KBM-7 (cell line): ENCODE data around the gene GRK3.

Experiments
- DNase-seq: peaks from one replicate; pipeline ENCODE4 v3.0.0-alpha.2; 2015
- in situ Hi-C: fragments of 300-500 bp; cut with MboI; formaldehyde crosslinking; loops from 2 replicates; pipeline ENCODE4 v1.14.3; 2020; ENCODE audit warnings: low sequenced_read_pairs, low pct_unique_long_range_greater_than_20kb, mixed read lengths

Gene GRK3

DNA sequence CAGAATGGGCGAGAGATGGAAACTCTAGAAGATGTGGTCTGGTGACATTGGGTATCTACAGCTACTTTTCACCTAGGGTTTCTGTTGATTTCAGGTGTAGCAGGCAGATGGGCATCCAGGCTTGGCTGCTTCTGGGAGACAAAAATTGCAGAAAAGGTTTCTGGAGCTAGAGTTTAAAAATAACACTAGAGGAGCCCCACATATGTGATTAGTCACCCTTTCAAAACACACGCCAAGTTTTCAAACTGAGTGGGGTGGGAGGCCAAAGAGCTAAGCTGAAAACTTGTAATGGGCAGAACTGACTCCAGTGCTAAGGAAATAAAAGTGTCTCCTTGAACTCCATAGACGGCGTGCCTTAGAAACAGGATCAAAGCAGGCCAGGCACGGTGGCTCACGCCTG is 80.8 kb downstream of the GRK3 start:
- no peak for DNase-seq
- in situ Hi-C loops = no loop called here

DNA sequence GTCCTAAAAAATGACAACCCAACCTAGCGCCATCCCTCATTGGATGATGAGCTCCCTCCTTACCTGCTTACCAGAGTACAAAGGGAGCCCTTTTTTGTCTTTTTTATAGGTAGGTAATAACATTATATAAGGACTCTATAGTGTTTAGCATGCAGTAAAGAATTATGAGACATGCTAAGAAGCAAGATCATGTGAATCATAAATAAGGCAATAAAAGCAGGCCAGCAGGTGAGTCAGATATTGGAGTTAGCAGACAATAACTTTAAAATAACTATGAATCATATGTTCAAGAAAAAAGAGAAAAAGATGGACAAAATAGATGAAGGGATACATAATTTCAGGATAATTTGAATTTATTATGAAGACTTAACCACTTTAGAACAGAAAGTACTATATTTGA is 81.5 kb downstream of the GRK3 start:
- DNase-seq = no peak
- in situ Hi-C loops = no loop called here

DNA sequence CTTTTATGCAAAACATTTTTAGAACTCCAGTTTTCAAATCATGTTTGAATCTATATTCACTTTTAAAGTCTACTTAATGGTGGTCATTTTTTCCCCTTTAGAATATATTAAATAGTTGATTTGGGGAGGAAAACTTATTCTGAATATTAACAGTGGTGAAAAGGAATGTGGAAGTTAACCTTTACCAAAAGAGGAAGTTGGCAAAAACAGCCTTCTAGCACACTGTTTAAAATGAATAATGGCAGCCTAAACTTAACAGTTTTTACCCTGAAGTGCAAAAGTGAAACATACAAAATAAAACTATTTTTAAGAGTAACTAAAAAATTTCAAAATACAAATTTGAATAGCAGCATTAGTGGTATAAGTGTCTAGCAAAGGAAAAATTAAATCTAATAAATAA is 86.4 kb downstream of the GRK3 start:
- in situ Hi-C loops = no loop called here
- DNase-seq = peak; percentile 55

DNA sequence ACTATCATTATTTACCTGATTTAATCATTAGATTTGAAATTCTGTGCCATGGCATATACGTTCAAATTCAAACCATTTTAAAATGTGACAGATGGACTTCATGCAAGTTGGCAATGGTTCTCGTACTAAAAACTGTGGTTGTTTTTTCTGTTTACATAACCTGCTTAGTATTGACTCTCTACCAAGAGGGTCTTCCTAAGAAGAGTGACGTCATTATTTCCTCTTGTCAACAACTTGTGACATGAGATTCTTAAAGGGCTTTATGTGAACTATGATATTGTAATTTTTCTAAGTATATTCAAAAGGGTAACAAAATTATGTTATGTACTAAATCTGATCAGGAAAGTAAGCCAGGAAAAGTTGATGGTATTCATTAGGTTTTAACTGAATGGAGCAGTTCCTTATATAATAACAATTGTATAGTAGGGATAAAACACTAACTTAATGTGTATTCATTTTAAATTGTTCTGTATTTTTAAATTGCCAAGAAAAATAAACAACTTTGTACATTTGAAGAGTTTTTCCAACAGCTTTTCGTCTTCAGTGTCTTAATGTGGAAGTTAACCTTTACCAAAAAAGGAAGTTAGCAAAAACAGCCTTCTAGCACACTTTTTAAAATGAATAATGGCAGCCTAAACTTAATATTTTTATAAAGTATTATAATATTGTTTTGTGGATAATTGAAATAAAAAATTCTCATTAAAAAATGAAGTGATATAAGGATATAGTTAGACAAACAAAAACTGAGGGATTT is 87.0 kb downstream of the GRK3 start:
- peak; percentile 17 for DNase-seq
- in situ Hi-C loops = no loop called here

DNA sequence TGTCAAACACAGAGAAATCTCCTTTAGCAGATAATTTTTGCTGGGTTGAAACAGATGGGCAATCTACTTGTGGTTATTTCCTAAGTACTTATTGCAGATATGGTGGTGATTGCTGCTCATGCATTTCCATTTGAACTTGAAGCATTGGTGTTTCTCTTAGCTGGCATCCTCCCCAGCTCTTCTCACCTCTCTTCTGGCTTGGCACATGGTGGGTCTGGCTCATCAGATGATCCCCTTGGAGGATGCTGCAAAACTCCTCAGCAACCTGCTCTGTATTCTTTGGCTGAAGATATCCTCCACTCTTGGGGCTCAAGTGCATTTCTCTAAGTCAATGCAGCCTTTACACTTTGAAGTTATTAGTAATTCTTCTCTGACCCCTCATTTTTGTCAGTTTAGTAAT is 90.2 kb downstream of the GRK3 start:
- no peak for DNase-seq
- in situ Hi-C loops = no loop called here

DNA sequence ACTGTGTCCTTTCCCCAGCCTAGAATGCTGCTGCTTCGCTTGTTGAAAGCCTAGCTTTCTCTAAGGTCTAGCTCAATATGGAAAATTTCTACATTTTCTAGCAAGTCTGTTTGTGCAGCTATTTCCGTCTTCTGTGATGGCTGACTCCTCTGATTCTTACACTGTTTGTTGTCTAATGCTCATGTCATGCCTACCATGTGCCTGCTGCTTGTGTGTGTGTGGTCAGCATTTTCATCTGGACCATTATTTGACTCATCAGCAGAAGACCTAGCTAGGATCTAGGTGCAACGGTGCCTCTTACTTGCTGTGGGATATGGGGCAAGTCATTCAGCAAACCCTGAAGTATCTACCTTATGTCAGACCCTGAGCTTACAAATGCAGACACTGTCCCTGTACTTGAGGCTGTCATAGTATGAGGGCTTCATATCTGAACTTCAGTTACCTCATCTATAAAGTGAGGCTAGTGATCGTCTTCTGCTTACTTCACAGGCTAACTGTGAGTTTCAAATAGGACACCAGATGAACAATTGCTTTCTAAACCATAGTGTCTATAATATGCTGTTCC is 91.0 kb downstream of the GRK3 start:
- in situ Hi-C loops = no loop called here
- DNase-seq = no peak

DNA sequence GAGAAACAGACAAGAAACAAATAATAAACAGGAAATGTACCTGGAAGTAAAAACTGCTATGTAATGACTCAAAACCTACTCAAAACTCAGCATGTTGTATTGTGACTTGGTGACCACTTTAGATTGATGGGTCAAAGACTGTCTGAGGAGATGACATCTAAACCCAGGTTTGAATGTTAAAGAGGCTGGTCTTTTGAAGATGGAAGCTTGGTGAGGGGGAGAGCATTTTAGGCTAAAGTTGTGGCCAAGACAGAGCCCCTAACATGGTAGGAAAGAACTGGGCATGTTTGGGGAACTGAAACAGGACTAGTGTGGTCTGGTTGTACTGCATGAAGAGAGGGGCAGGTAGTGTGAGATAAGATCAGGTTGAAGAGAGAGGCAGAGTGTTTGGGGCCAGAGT is 92.2 kb downstream of the GRK3 start:
- peak; percentile 10 for DNase-seq

DNA sequence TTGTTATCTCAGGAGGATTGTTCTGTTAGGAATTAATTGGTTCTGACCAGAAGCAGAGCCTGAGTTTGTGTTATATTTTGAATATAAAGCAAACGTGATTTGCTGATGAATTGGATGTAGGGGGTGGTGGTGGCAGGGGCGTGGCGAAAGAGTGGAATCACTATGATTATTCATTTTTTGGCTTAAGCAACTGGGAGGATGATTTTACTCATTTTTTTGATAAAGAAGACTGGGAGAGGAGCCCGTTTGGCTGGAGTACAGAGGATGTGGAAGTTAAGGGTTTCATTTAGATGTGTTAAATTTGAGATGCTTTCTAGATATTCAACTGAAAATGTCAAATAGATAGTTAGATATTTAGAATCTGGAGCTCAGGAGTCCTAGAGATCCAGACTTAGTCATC is 94.2 kb downstream of the GRK3 start:
- in situ Hi-C loops = no loop called here
- no peak for DNase-seq

More for the DNA sequence above, 92.2 kb downstream of the GRK3 start:
- in situ Hi-C loops = no loop called here

DNA sequence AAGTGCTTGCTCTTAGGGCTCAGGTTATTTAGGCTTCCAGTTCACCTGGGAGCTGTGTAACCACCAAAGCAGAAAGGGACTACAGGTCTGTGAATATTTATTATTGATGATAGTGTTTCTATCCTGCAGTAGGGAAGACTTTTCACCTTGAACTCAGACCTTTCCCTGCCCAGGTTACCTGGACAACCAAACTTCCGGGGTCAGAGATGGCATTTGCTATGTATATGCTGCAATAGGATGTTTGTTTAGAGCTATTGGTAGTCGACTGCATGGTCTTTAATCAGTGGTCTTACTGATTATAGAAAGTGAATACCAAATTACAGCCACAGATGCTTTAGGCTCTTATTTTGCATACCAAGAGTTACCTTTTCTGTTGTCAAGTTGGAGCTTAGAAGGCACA is 94.9 kb downstream of the GRK3 start:
- no peak for DNase-seq
- in situ Hi-C loops = no loop called here

DNA sequence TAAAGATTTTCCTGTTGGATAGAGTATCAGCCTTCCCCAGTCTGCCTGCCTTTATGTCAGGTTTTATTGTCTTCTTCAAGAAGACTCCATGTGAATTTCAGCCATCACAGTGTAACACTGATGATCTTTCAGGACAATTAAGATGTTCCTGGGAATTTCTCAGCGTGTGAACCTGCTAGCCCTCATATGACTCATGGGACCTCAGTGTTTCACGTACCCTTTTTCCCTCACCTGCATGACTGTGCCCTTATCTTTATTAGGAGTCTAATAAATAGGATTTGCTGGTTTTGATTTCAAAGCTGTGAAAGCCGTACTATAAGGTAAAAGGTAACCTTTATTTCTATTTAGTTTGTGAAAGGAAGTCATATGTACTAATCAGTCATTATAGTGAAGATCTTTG is 95.9 kb downstream of the GRK3 start:
- DNase-seq = no peak
- in situ Hi-C loops = no loop called here

DNA sequence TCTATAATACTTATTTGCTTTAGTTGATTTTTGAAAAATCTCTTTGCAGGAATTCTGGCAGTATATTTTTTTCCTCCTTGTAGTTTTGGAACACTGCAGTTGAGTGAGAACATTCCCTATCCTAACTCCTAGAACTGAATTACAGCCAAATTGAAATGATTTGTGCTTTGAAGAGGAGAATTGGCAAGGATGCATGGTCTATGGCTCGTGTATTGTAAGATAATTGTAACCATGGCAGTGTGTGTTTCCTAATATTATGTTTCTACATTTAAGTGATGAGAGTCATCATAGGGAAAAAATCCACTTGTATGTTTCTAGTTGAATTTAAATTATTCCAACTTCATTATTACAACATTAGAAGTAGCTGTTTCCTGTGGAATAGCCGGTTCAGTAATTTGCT is 96.6 kb downstream of the GRK3 start:
- no peak for DNase-seq
- in situ Hi-C loops = no loop called here

DNA sequence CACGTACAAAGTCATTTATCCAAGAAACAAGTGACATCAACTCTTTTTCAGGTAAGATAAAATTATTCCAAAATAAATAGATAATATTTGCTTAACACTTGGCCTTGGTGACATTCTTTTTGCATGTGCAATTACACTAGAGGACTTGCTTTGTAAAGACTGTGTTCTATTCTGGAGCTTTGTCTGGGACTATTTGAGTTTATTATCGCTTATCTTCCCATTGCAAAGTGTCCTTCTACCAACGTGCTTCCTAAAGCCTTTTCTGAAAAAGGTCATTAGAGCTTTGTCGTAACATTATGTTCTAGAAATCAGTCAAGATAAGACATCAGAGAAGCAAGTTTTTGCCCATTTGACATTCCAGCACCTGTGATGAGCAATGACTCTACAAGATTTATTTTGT is 99.2 kb downstream of the GRK3 start:
- DNase-seq = no peak
- in situ Hi-C loops = no loop called here

DNA sequence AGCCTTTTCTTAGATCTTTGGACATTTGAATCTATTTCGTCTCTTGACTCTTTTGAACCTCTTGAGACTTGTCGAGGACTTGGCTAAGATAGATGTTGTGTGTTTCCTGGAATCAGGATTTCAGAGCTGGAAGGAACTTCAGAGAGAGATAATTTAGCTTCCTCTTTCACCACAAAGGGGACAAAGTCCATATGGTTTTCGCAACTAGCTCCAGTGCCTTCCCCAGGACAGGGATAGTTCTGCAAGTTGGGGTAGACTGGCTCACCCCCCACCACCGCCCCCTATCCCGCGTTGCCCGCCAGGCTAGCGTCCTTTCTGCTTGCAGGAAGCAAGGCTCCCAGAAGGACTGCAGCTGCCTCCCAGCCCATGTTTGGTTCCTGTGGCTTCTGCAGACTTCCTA is 101.8 kb downstream of the GRK3 start:
- DNase-seq = peak; percentile 51
- in situ Hi-C loops = no loop called here

DNA sequence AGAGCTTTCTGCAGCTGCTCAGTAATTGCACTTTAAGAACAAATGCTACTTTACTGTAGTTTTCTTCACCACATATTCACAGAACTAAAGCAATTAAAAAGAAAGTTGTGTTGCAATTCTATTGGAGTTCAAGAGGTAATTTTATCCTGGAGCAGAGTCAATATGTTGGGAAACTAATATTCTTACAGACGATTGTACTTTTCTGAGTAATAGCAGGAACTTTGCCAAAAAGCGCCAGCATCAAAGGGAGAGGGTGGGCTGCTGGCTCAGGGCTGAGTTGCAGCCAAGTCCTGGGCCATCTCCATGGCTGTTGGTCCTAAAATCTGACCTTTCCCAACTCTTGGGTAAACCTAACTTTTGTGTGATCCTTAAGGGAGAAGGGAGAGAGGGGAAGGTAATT is 104.0 kb downstream of the GRK3 start:
- DNase-seq = no peak
- in situ Hi-C loops = no loop called here

DNA sequence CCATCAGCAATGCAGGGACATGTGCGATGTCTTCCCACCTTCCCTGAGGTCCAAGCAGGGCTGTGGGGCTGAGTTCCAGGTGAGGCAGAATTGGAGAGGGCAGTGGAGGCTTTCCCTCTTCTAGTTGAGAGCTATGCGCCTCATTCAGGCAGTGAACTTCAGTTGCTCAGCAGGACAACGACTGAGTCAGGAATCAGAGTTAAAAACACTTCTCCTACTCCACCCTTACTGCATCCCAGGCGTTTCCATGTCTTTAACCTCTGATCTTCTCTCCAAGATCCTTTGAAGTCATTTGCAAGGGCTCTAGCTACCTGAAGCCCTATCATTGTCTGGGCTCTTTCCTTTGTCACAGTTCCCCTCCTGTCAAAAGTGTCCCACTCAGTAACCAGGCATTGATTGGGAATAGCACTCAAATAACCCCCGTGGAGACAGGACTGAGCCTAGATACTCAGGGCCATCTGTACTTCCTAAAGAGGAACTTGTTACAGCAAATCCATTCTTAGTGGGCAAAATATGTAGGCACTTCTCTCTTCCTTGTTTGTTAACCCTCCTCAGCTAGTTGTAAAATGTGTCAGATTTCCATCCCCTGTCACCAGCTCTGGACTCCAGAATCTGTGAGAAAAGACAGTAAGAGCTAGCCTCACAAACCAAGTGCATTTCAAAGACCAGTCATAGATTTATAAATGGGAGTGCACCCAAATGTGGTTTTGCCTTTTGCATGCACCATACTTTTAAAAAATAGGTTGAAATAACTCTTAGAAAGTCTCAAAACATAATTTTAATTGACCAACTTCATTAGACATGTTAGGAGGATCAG is 105.0 kb downstream of the GRK3 start:
- in situ Hi-C loops = no loop called here

DNA sequence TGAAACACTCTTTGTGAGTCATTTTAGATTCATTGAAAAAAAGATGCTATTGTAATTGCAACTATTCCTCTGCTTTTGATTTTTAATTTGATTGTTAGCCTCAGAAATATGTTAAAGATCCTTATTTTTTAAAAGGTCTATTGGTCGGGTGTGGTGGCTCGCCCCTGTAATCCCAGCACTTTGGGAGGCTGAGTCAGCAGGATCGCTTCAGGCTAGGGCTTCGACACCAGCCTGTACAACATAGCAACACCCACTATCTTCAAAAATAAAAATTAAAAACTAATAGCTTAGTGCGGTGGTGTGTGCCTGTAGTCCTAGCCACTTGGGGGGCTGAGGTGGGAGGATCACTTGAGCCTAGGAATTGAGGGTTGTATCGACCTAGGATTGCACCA is 105.6 kb downstream of the GRK3 start:
- DNase-seq = no peak
- in situ Hi-C loops = no loop called here

More for the DNA sequence above, 105.0 kb downstream of the GRK3 start:
- DNase-seq = peak; percentile 45

DNA sequence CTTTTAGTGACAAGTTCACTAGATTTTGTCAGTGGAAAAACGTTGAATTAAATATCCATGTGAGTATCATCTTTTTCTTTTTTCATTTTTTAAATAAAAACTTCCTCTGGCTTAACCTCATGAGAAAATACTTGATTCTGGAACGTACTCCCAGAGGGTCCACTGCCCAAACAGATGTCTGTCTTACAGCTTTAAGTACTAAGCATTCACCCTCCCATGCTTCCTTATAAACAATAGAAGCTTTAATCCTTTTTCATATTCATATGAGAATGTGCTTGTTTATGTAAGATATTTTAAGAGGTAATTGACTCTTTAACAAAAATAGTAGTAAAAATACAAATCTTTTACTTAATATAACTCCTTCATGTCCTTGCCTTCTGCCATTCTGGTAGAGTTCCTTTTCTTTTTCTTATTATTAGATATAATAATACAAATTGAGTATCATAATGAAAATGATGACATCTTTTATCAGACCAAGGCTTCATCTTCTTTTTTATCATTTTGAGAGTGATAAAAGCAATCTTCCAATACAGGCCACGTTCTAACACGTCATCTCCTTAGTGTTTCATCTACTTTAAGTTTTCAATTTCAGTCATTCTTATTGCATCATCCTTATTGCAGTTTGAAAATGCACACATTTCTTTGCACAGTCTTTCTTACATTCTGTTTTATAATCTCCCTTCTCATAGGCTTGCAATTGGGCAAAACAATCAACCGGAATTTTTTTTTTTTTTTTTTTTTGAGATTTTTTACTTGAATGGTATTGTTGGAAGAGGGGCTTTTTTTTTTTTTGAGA is 108.0 kb downstream of the GRK3 start:
- in situ Hi-C loops = no loop called here
- DNase-seq = no peak

DNA sequence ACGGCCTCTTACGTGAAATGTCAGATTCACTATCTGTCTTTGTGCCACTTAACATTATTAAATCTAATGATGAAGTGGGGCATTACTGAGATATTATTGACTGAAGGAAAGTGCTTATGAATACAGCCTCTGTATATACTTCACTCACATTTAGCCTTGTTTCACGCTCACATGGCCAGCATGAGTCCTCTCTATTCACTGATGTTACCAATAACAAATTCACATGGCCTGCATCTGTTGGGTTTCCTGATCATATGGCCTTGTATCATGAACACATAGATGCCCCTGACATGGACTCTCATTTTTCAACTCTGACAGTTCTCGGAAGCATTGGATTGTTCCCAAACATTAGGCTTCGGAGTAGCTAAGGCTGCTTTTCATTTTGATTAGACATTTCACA is 109.2 kb downstream of the GRK3 start:
- no peak for DNase-seq
- in situ Hi-C loops = no loop called here

DNA sequence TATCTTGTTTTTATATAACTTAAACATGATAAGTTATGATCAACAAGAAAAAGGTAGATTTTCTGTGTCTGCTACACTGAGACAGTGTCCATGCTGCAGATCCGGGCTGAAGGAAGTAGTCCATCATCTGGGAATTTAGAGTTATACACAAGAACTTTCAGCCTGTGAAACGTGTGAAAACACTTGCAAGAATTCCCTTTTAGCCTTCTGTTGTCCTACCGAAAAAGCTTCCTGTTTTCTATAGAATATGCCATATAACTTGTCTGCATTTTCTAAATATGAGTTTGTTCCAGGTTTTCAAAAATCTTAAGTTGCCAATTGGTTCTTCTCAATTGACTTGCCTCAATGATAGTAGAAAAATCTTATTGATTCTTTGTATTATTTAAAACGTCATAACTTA is 113.2 kb downstream of the GRK3 start:
- no peak for DNase-seq
- in situ Hi-C loops = no loop called here

DNA sequence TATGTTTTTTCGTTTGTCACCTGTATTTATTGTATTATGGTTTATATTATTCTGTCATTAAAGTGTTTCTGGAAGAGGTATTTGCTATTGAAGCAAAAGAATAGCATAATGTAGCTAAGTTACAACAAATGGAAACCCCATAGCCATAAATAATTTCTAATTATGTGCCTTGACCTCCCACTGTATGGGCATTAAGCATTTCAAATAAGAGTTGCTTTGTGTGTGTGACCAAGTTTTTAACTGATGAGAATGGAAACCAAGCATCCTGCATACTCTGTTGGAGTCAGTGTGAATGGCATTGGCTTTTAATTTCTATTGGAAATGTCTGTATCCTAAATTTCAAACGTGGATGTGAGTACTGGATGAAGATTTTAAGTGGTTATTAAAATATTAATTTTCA is 115.6 kb downstream of the GRK3 start:
- DNase-seq = no peak
- in situ Hi-C loops = no loop called here
